Breast epithelium (tissue), 3 donors: ENCODE measurements around the gene DKKL1.

Experiments used
- POLR2A ChIP-seq: fragments of 450-650 bp; IDR thresholded peaks from one replicate; pipeline ENCODE4 v1.6.1; 2016; ENCODE audit warnings: antibody characterized with exemption, mild to moderate bottlenecking, moderate library complexity
- POLR2AphosphoS5 ChIP-seq, 3 donors: sonication (generic); formaldehyde crosslinking; IDR thresholded peaks; one replicate each; pipeline ENCODE4 v1.6.1; 2017; ENCODE audit warnings: antibody characterized with exemption in 3 of 3
- TF ChIP-seq, protein P1 (sequence below), 3 donors: fragments of 450-650 bp; IDR thresholded peaks; one replicate each; pipeline ENCODE4 v1.5.1; 2016 to 2017; ENCODE audit warnings: antibody characterized with exemption in 3 of 3, mild to moderate bottlenecking in 3 of 3, moderate library complexity in 3 of 3

DNA sequence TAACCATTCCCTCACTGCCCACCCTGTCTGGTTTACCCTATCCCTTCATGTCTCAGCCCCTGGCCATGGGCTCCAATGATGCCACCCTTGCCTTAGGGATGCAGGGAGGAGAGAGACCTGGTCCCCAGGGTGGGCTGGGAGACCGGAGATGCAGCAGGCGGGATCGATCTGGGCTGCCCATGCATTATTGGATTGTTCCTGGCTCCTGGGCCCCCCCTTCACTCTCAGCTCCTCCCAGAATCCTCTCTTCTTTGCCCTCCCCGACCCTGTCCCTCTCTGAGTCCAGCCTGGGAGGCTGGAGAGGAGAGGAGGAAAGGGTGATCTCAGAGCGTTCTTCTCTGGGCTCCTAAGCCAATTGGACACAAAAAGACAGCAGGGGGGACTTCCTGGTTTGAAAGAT is 30.2 kb downstream of the DKKL1 start:
- TF ChIP-seq POLR2A: no peak
- no peak for TF ChIP-seq POLR2AphosphoS5 (IDR thresholded peaks at IDR 0.05)
- TF ChIP-seq, protein P1, sequence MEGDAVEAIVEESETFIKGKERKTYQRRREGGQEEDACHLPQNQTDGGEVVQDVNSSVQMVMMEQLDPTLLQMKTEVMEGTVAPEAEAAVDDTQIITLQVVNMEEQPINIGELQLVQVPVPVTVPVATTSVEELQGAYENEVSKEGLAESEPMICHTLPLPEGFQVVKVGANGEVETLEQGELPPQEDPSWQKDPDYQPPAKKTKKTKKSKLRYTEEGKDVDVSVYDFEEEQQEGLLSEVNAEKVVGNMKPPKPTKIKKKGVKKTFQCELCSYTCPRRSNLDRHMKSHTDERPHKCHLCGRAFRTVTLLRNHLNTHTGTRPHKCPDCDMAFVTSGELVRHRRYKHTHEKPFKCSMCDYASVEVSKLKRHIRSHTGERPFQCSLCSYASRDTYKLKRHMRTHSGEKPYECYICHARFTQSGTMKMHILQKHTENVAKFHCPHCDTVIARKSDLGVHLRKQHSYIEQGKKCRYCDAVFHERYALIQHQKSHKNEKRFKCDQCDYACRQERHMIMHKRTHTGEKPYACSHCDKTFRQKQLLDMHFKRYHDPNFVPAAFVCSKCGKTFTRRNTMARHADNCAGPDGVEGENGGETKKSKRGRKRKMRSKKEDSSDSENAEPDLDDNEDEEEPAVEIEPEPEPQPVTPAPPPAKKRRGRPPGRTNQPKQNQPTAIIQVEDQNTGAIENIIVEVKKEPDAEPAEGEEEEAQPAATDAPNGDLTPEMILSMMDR (IDR thresholded peaks at IDR 0.05): no peak
